HCT116 (cell line): ENCODE data around the gene ENTREP1. TPM values are rescaled to one million over a fixed set of nuclear protein-coding genes. Genes with fewer than 3 reads are reported as not detected.

Experiments used
- ATAC-seq: fragments of 200-7000 bp; cut with Tn5 transposase; 2 replicates; pipeline ENCODE4 v1.9.1; 2020; ENCODE audit warnings: mild to moderate bottlenecking, moderate library complexity
- BruUV-seq: library from RNA; stranded (reverse); fragments of 400-500 nt; replicated peaks from 2 replicates; lab custom pipeline; 2021; lab: Mats Ljungman, UMichigan
- CTCF ChIA-PET: fragments of 300-600 bp; sonication (Branson Sonifier 250); formaldehyde crosslinking; loops from one replicate; lab custom pipeline; 2021; ENCODE audit warnings: antibody characterized with exemption; lab: Charles Lee
- POLR2A ChIA-PET: fragments of 300-600, 350-600 bp; sonication (Branson Sonifier 250); formaldehyde crosslinking; loops from one replicate; lab custom pipeline; 2021; ENCODE audit warnings: antibody characterized with exemption; lab: Charles Lee
- RAD21 ChIA-PET, 2 experiments: fragments of 300-600 bp; sonication (Branson Sonifier 250); formaldehyde crosslinking; loops; one replicate each; lab custom pipeline; 2023; ENCODE audit warnings: low total read pairs in 2 of 2; ENCODE audit not compliant: uncharacterized antibody in 2 of 2, unreplicated experiment in 2 of 2, low non-redundant PET in 1 of 2; lab: Charles Lee
- DNase-seq: peaks from one replicate; pipeline ENCODE4 v3.0.0-alpha.2; 2010; ENCODE audit warnings: low read depth, low spot score
- H2AFZ ChIP-seq: fragments of 200-600 bp; shearing (Covaris generic), sonication (generic); 2 replicates; pipeline ENCODE4 v1.6.1; 2017; ENCODE audit warnings: low read depth, mixed run types, mixed read lengths, antibody characterized with exemption, low read length; ENCODE audit not compliant: poor library complexity, severe bottlenecking
- H3K27ac ChIP-seq: 2 replicates; pipeline ENCODE4 v1.5.1; 2012; ENCODE audit warnings: low read depth, low read length
- H3K27me3 ChIP-seq: fragments of 200-600 bp; sonication (generic); 2 replicates; pipeline ENCODE4 v1.6.1; 2016; ENCODE audit warnings: mixed run types, low read length, mixed read lengths; ENCODE audit not compliant: insufficient read depth
- H3K36me3 ChIP-seq, 2 experiments: fragments of 200-500 bp in 1 of 2; fragments of 200-600 bp in 1 of 2; sonication (Bioruptor generic) in 1 of 2; sonication (generic) in 1 of 2; 2 replicates each; pipeline versions ENCODE4 v1.5.1 to v1.6.1; 2014 to 2016; ENCODE audit warnings: low read length in 2 of 2, inconsistent platforms in 1 of 2, mixed read lengths in 1 of 2, mixed run types in 1 of 2; ENCODE audit not compliant: insufficient read depth in 2 of 2, control insufficient read depth in 1 of 2
- H3K4me1 ChIP-seq, 2 experiments: fragments of 200-600 bp in 1 of 2; sonication (generic) in 1 of 2; 2 replicates each; pipeline versions ENCODE4 v1.5.1 to v1.6.1; 2012 to 2017; ENCODE audit warnings: low read length in 2 of 2, inconsistent platforms in 1 of 2, mild to moderate bottlenecking in 1 of 2, mixed read lengths in 1 of 2, mixed run types in 1 of 2, moderate library complexity in 1 of 2; ENCODE audit not compliant: insufficient read depth in 2 of 2, control insufficient read depth in 1 of 2
- H3K4me2 ChIP-seq: fragments of 200-600 bp; sonication (generic); 2 replicates; pipeline ENCODE4 v1.6.1; 2017; ENCODE audit warnings: mixed run types, low read length, mixed read lengths
- H3K4me3 ChIP-seq, 2 experiments: fragments of 200-600 bp in 1 of 2; sonication (generic) in 1 of 2; replicated peaks in 1 of 2; 2 replicates each; pipeline ENCODE4 v1.5.1; 2011 to 2016; ENCODE audit warnings: low read length in 2 of 2, control low read depth in 1 of 2, low read depth in 1 of 2, mild to moderate bottlenecking in 1 of 2, mixed read lengths in 1 of 2, mixed run types in 1 of 2
- H3K79me2 ChIP-seq: fragments of 200-600 bp; sonication (generic); 2 replicates; pipeline ENCODE4 v1.6.1; 2017; ENCODE audit warnings: mild to moderate bottlenecking, mixed run types, low read length, moderate library complexity, mixed read lengths; ENCODE audit not compliant: insufficient read depth
- H3K9ac ChIP-seq: fragments of 200-600 bp; sonication (generic); 2 replicates; pipeline ENCODE4 v1.6.1; 2016; ENCODE audit warnings: low read length, mixed read lengths
- H3K9me2 ChIP-seq: fragments of 200-600 bp; sonication (generic), shearing (Covaris generic); 2 replicates; pipeline ENCODE4 v1.6.1; 2017; ENCODE audit warnings: mixed run types, mild to moderate bottlenecking, moderate library complexity; ENCODE audit not compliant: insufficient read depth
- H3K9me3 ChIP-seq, 2 experiments: fragments of 200-500 bp in 1 of 2; fragments of 200-600 bp in 1 of 2; sonication (Bioruptor generic) in 1 of 2; sonication (generic) in 1 of 2; 2 replicates each; pipeline ENCODE4 v1.6.1; 2014 to 2017; ENCODE audit warnings: low read length in 2 of 2, mixed read lengths in 2 of 2, inconsistent platforms in 1 of 2, low read depth in 1 of 2, mild to moderate bottlenecking in 1 of 2, mixed run types in 1 of 2, moderate library complexity in 1 of 2; ENCODE audit not compliant: control insufficient read depth in 1 of 2, insufficient read depth in 1 of 2
- H4K20me1 ChIP-seq: fragments of 200-600 bp; sonication (generic), shearing (Covaris generic); 2 replicates; pipeline ENCODE4 v1.6.1; 2017; ENCODE audit warnings: mixed run types, mild to moderate bottlenecking, moderate library complexity; ENCODE audit not compliant: insufficient read depth
- CBX3 ChIP-seq: IDR thresholded peaks from 2 replicates; pipeline ENCODE4 v1.6.1; 2012; ENCODE audit warnings: low read depth
- CEBPB ChIP-seq: IDR thresholded peaks from 2 replicates; pipeline ENCODE4 v1.6.1; 2012; ENCODE audit warnings: low read depth
- EGR1 ChIP-seq: IDR thresholded peaks from 2 replicates; pipeline ENCODE4 v1.6.1; 2012; ENCODE audit warnings: low read depth
- ELF1 ChIP-seq: IDR thresholded peaks from 2 replicates; pipeline ENCODE4 v1.6.1; 2012; ENCODE audit warnings: low read depth, borderline replicate concordance
- EZH2 ChIP-seq: fragments of 200-600 bp; sonication (generic); IDR thresholded peaks from 2 replicates; pipeline ENCODE4 v1.6.1; 2017; ENCODE audit warnings: antibody characterized with exemption, mixed run types
- EZH2phosphoT487 ChIP-seq: fragments of 200-600 bp; IDR thresholded peaks from 2 replicates; pipeline ENCODE4 v1.6.1; 2018; ENCODE audit warnings: antibody characterized with exemption, borderline replicate concordance
- FOSL1 ChIP-seq: IDR thresholded peaks from 2 replicates; pipeline ENCODE4 v1.6.1; 2012; ENCODE audit warnings: low read depth
- JUND ChIP-seq: IDR thresholded peaks from 2 replicates; pipeline ENCODE4 v1.6.1; 2012
- POLR2AphosphoS5 ChIP-seq: IDR thresholded peaks from 2 replicates; pipeline ENCODE4 v1.6.1; 2011; ENCODE audit warnings: mild to moderate bottlenecking, low read depth, low read length, moderate library complexity
- RAD21 ChIP-seq: IDR thresholded peaks from 2 replicates; pipeline ENCODE4 v1.6.1; 2012; ENCODE audit warnings: low read depth, mild to moderate bottlenecking
- SIN3A ChIP-seq: IDR thresholded peaks from 2 replicates; pipeline ENCODE4 v1.6.1; 2012; ENCODE audit warnings: low read depth
- SP1 ChIP-seq: IDR thresholded peaks from 2 replicates; pipeline ENCODE4 v1.6.1; 2012; ENCODE audit warnings: low read depth
- TCF7L2 ChIP-seq: IDR thresholded peaks from 2 replicates; pipeline ENCODE4 v1.7.0; 2011; ENCODE audit warnings: borderline replicate concordance, inconsistent platforms; ENCODE audit not compliant: insufficient read depth, insufficient read length; ENCODE audit errors: extremely low read depth
- YY1 ChIP-seq: IDR thresholded peaks from 2 replicates; pipeline ENCODE4 v1.6.1; 2011; ENCODE audit warnings: low read length, low read depth, moderate library complexity, mild to moderate bottlenecking; ENCODE audit not compliant: insufficient replicate concordance; ENCODE audit errors: extremely low read depth
- ZNF274 ChIP-seq: fragments of 200-500 bp; sonication (Bioruptor generic); IDR thresholded peaks from 2 replicates; pipeline ENCODE4 v1.6.1; 2014; ENCODE audit warnings: mild to moderate bottlenecking, low read depth, low read length, inconsistent platforms
- intact Hi-C: fragments of 100-400 bp; cut with micrococcal nuclease; formaldehyde crosslinking; loops from 2 replicates; pipeline ENCODE4 v1.10.0; 2022
- total RNA-seq: library from RNA; stranded (reverse); gene quantifications from one replicate; pipeline ENCODE4 v1.2.1, GENCODE V29; 2021; ENCODE audit not compliant: unreplicated experiment
- TF ChIP-seq, protein P1 (sequence below): IDR thresholded peaks from 2 replicates; pipeline ENCODE4 v1.6.1; 2012
- TF ChIP-seq, protein P2 (sequence below), 3 experiments: fragments of 200-600 bp in 1 of 3; sonication (generic) in 1 of 3; IDR thresholded peaks in 2 of 3; conservative IDR thresholded peaks in 1 of 3; 2 replicates each; pipeline ENCODE4 v1.5.1; 2012 to 2017; ENCODE audit warnings: low read depth in 2 of 3, low read length in 2 of 3, antibody characterized with exemption in 1 of 3, borderline replicate concordance in 1 of 3, control low read depth in 1 of 3, mild to moderate bottlenecking in 1 of 3, mixed read lengths in 1 of 3, mixed run types in 1 of 3, moderate library complexity in 1 of 3; ENCODE audit not compliant: insufficient read depth in 1 of 3

ENTREP1 gene
- total RNA-seq, 1 experiment from 2014 or later = 1.1 TPM

- Histone ChIP-seq H4K20me1 (no peaks in the 10 kb centered on the region), H2AFZ (no peak overlapping the region), H3K9me2 (no peaks in the 10 kb centered on the region), H3K79me2 (no peaks in the 10 kb centered on the region), H3K9ac (no peak overlapping the region), H3K4me3 (no peak overlapping the region), H3K27ac (no peak overlapping the region), H3K4me2 (peak overlapping the region; percentile 23; the same call in 1 of the 2 replicates), H3K4me1 (no peaks in the 10 kb centered on the region), H3K36me3 (no peaks in the 10 kb centered on the region), H3K9me3 (no peaks in the 10 kb centered on the region), H3K27me3 (no peaks in the 10 kb centered on the region)
- RAD21 ChIA-PET = no interaction called here
- intact Hi-C loops = loop anchor here (10.0 kb wide), 1 partner anchor 800 kb away; no protein-coding TSS in a partner anchor
- DNase-seq = no peak
- CTCF ChIA-PET = interaction anchor here (1.2 to 4.2 kb wide), 4 partner anchors 121 to 1177 kb away, joined by 3 to 35 read pairs (median 4); no protein-coding TSS in a partner anchor
- ATAC-seq = peak; percentile 42; the same call in 1 of the 2 replicates
- BruUV-seq = no TSS peak
- no peak for TF ChIP-seq EZH2phosphoT487
- TF ChIP-seq, protein P1, sequence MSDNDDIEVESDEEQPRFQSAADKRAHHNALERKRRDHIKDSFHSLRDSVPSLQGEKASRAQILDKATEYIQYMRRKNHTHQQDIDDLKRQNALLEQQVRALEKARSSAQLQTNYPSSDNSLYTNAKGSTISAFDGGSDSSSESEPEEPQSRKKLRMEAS = no peak
- TF ChIP-seq SP1 = no peak
- no peak for TF ChIP-seq SIN3A
- TF ChIP-seq ELF1 = no peak
- TF ChIP-seq, protein P2, sequence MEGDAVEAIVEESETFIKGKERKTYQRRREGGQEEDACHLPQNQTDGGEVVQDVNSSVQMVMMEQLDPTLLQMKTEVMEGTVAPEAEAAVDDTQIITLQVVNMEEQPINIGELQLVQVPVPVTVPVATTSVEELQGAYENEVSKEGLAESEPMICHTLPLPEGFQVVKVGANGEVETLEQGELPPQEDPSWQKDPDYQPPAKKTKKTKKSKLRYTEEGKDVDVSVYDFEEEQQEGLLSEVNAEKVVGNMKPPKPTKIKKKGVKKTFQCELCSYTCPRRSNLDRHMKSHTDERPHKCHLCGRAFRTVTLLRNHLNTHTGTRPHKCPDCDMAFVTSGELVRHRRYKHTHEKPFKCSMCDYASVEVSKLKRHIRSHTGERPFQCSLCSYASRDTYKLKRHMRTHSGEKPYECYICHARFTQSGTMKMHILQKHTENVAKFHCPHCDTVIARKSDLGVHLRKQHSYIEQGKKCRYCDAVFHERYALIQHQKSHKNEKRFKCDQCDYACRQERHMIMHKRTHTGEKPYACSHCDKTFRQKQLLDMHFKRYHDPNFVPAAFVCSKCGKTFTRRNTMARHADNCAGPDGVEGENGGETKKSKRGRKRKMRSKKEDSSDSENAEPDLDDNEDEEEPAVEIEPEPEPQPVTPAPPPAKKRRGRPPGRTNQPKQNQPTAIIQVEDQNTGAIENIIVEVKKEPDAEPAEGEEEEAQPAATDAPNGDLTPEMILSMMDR (IDR thresholded peaks at IDR 0.05 in 2 of 3, conservative IDR thresholded peaks at IDR 0.05 in 1 of 3; ENCODE audit: borderline replicate concordance in 1 of 3, insufficient read depth in 1 of 3, low read depth in 2 of 3, low read length in 2 of 3) = no peak
- POLR2A ChIA-PET = no interaction called here
Observed at GRCh38 chr9:69425136-69425801, 100.3 kb downstream of the ENTREP1 start.

GRCh38 chr9:69427286-69427685, 102.3 kb downstream of the ENTREP1 start:
- DNase-seq = no peak
- Histone ChIP-seq H3K27ac (no peak overlapping the region), H3K9me2 (no peaks in the 10 kb centered on the region), H3K27me3 (0 out of 2 replicates have a peak, but pooled peaks cover 5% of the 10 kb centered on the region), H3K36me3 (no peaks in the 10 kb centered on the region), H3K4me3 (no peak overlapping the region), H4K20me1 (no peaks in the 10 kb centered on the region), H3K4me2 (no peak overlapping the region), H3K9me3 (no peaks in the 10 kb centered on the region), H3K4me1 (no peaks in the 10 kb centered on the region), H3K9ac (no peak overlapping the region), H3K79me2 (no peaks in the 10 kb centered on the region), H2AFZ (no peak overlapping the region)
- ChIA-PET CTCF (no interaction called here), RAD21 (no interaction called here), POLR2A (no interaction called here)
- ATAC-seq = no peak
- BruUV-seq = no TSS peak
- intact Hi-C loops = loop anchor here (10.0 kb wide), 1 partner anchor 798 kb away; no protein-coding TSS in a partner anchor
- TF ChIP-seq CEBPB = no peak
- TF ChIP-seq YY1 = no peak
- TF ChIP-seq ELF1 = no peak
- TF ChIP-seq ZNF274 = no peak
- no peak for TF ChIP-seq JUND
- TF ChIP-seq SP1 = no peak
- no peak for TF ChIP-seq RAD21
- TF ChIP-seq EZH2 = no peak
- TF ChIP-seq FOSL1 = no peak
- no peak for TF ChIP-seq SIN3A
- TF ChIP-seq CBX3 = no peak
- TF ChIP-seq EGR1 = no peak
- no peak for TF ChIP-seq POLR2AphosphoS5
- TF ChIP-seq TCF7L2 = no peak
